HCT116 (cell line): ENCODE measurements around the gene OSCP1.

Source experiments
- CEBPB ChIP-seq: IDR thresholded peaks from 2 replicates; pipeline ENCODE4 v1.6.1; 2012; ENCODE audit warnings: low read depth
- EZH2 ChIP-seq: fragments of 200-600 bp; sonication (generic); IDR thresholded peaks from 2 replicates; pipeline ENCODE4 v1.6.1; 2017; ENCODE audit warnings: antibody characterized with exemption, mixed run types
- JUND ChIP-seq: IDR thresholded peaks from 2 replicates; pipeline ENCODE4 v1.6.1; 2012
- POLR2A ChIP-seq: IDR thresholded peaks from 2 replicates; pipeline ENCODE4 v1.7.0; 2011; ENCODE audit warnings: borderline replicate concordance; ENCODE audit not compliant: insufficient read depth, insufficient read length; ENCODE audit errors: extremely low read depth
- POLR2AphosphoS5 ChIP-seq: IDR thresholded peaks from 2 replicates; pipeline ENCODE4 v1.6.1; 2011; ENCODE audit warnings: mild to moderate bottlenecking, low read depth, low read length, moderate library complexity
- REST ChIP-seq: IDR thresholded peaks from 2 replicates; pipeline ENCODE4 v1.6.1; 2012; ENCODE audit warnings: low read depth
- SIN3A ChIP-seq: IDR thresholded peaks from 2 replicates; pipeline ENCODE4 v1.6.1; 2012; ENCODE audit warnings: low read depth
- SP1 ChIP-seq: IDR thresholded peaks from 2 replicates; pipeline ENCODE4 v1.6.1; 2012; ENCODE audit warnings: low read depth
- SRF ChIP-seq: IDR thresholded peaks from 2 replicates; pipeline ENCODE4 v1.6.1; 2012; ENCODE audit warnings: low read depth
- TCF7L2 ChIP-seq: IDR thresholded peaks from 2 replicates; pipeline ENCODE4 v1.7.0; 2011; ENCODE audit warnings: borderline replicate concordance, inconsistent platforms; ENCODE audit not compliant: insufficient read depth, insufficient read length; ENCODE audit errors: extremely low read depth
- TF ChIP-seq, protein P1 (sequence below), 3 experiments: fragments of 200-600 bp in 1 of 3; sonication (generic) in 1 of 3; IDR thresholded peaks in 2 of 3; conservative IDR thresholded peaks in 1 of 3; 2 replicates each; pipeline ENCODE4 v1.5.1; 2012 to 2017; ENCODE audit warnings: low read depth in 2 of 3, low read length in 2 of 3, antibody characterized with exemption in 1 of 3, borderline replicate concordance in 1 of 3, control low read depth in 1 of 3, mild to moderate bottlenecking in 1 of 3, mixed read lengths in 1 of 3, mixed run types in 1 of 3, moderate library complexity in 1 of 3; ENCODE audit not compliant: insufficient read depth in 1 of 3
- TF ChIP-seq, protein P2 (sequence below): IDR thresholded peaks from 2 replicates; pipeline ENCODE4 v1.6.1; 2012
- TF ChIP-seq, protein P3 (sequence below): IDR thresholded peaks from 2 replicates; pipeline ENCODE4 v1.6.1; 2012

- no peak for TF ChIP-seq EZH2
- TF ChIP-seq REST = no peak
- TF ChIP-seq, protein P1, sequence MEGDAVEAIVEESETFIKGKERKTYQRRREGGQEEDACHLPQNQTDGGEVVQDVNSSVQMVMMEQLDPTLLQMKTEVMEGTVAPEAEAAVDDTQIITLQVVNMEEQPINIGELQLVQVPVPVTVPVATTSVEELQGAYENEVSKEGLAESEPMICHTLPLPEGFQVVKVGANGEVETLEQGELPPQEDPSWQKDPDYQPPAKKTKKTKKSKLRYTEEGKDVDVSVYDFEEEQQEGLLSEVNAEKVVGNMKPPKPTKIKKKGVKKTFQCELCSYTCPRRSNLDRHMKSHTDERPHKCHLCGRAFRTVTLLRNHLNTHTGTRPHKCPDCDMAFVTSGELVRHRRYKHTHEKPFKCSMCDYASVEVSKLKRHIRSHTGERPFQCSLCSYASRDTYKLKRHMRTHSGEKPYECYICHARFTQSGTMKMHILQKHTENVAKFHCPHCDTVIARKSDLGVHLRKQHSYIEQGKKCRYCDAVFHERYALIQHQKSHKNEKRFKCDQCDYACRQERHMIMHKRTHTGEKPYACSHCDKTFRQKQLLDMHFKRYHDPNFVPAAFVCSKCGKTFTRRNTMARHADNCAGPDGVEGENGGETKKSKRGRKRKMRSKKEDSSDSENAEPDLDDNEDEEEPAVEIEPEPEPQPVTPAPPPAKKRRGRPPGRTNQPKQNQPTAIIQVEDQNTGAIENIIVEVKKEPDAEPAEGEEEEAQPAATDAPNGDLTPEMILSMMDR (IDR thresholded peaks at IDR 0.05 in 2 of 3, conservative IDR thresholded peaks at IDR 0.05 in 1 of 3; ENCODE audit: borderline replicate concordance in 1 of 3, insufficient read depth in 1 of 3, low read depth in 2 of 3, low read length in 2 of 3) = no peak
- no peak for TF ChIP-seq POLR2A
- TF ChIP-seq, protein P2, sequence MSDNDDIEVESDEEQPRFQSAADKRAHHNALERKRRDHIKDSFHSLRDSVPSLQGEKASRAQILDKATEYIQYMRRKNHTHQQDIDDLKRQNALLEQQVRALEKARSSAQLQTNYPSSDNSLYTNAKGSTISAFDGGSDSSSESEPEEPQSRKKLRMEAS = no peak
- no peak for TF ChIP-seq SIN3A
- TF ChIP-seq CEBPB = no peak
- TF ChIP-seq, protein P3, sequence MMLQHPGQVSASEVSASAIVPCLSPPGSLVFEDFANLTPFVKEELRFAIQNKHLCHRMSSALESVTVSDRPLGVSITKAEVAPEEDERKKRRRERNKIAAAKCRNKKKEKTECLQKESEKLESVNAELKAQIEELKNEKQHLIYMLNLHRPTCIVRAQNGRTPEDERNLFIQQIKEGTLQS = no peak
- no peak for TF ChIP-seq JUND
- TF ChIP-seq SP1 = no peak
- no peak for TF ChIP-seq SRF
- no peak for TF ChIP-seq POLR2AphosphoS5
- no peak for TF ChIP-seq TCF7L2
These were observed 69.5 kb downstream of the OSCP1 start for GRCh38 chr1:36380782-36381181.
